Central memory CD4-positive, alpha-beta T cell (primary cell): ENCODE measurements around the gene GSK3A.
"Not testable (repeated sequence)": the region's sequence is repeated elsewhere in the genome, so short reads cannot be mapped to it uniquely, and the experiment has no call there.

Experiments used
- DNase-seq: peaks from one replicate; pipeline ENCODE4 v3.0.0; 2022

The GSK3A gene

DNA sequence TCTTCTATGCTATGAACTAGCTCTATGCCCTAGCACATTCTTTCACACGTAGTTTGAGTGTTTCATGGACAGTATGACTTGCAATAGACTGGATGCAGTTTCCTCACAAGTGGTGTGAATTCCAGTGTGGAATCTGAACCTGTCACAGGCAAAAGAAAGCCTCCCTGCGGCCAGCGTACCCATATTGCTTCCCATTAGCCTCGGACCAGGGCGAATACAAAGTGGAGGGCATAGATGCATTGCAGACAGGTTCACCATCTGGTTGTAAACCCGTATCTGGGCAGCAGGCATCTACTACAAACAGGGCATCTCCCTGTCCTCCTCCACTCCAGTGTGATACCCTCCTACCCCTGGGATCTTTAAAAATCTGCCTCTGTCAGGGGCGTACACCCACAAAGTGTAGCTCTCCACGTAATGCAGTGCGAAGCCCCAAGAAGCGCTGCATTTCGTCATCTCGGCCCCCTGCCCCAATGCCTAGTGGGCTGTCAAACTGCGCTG, 25.3 kb upstream of the GSK3A start:
- no peak for DNase-seq

DNA sequence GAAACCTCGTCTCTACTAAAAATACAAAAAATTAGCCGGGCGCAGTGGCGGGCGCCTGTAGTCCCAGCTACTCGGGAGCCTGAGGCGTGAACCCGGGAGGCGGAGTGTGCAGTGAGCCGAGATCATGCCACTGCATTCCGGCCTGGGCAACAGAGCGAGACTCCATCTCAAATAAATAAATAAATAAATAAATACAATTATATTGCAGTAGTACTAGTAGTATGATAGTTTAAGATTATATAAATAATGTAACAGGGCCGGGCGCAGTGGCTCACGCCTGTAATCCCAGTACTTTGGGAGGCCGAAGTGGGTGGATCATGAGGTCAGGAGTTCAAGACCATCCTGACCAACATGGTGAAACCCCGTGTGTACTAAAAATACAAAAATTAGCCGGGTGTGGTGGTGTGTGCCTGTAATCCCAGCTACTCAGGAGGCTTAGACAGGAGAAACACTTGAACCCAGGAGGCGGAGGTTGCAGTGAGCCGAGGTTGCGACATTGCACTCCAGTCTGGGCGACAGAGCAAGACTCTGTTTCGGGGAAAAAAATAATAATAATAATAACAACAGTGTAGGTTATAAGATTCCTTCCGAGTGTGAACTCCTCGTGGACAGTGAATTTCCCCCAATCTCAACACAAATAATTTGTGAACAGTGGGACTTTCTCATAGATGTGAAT, 24.7 kb upstream of the GSK3A start:
- not testable (repeated sequence) for DNase-seq

DNA sequence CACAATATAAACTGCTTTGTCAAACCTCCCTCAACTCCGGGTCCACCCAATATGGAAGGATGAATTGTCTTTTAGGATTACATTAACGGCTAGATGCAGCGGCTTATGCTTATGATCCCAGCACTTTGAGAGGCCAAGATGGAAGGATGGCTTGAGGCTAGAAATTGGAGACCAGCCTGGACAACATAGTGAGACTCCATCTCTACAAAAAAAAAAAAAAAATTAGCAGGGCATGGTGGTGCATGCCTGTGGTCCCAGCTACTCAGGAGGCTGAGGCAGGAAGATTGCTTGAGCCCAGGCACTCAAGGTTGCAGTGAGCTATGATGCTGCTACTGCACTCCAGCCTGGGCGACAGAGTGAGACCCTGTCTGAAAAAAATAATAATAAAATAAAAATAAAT, 23.7 kb upstream of the GSK3A start:
- not testable (repeated sequence) for DNase-seq

DNA sequence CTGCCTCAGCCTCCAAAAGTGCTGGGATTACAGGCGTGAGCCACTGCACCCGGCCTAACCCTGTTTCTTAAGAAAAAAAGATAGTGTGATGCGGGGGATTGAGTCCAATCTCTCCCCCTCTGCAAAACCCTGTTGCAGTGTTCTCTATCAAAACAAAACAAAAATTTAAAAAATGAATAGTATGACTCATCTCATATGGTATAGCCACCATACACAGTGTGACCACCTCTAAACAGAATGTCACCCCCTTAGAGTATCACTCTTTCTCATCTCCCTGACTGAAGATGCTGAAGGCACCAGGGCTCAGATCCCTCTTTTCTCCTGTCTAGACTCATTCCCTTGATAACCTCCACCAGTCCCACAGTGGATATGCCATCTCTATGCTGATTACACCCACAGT, 19.4 kb upstream of the GSK3A start:
- no peak for DNase-seq

DNA sequence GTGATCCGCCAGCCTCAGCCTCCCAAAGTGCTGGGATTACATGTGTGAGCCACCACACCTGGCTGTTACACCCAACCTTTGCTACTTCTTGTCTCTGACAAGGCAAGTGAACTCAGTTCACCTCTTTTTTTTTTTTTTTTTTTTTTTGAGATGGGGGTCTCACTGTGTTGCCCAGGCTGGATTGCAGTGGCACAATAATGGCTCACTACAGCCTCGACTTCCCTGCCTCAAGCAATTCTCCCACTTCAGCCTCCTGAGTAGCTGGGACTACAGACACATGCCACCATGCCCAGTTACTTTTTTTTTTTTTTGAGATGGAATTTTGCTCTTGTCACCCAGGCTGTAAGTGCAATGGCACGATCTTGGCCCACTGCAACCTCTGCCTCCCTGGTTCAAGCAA, 15.4 kb upstream of the GSK3A start:
- not testable (repeated sequence) for DNase-seq

DNA sequence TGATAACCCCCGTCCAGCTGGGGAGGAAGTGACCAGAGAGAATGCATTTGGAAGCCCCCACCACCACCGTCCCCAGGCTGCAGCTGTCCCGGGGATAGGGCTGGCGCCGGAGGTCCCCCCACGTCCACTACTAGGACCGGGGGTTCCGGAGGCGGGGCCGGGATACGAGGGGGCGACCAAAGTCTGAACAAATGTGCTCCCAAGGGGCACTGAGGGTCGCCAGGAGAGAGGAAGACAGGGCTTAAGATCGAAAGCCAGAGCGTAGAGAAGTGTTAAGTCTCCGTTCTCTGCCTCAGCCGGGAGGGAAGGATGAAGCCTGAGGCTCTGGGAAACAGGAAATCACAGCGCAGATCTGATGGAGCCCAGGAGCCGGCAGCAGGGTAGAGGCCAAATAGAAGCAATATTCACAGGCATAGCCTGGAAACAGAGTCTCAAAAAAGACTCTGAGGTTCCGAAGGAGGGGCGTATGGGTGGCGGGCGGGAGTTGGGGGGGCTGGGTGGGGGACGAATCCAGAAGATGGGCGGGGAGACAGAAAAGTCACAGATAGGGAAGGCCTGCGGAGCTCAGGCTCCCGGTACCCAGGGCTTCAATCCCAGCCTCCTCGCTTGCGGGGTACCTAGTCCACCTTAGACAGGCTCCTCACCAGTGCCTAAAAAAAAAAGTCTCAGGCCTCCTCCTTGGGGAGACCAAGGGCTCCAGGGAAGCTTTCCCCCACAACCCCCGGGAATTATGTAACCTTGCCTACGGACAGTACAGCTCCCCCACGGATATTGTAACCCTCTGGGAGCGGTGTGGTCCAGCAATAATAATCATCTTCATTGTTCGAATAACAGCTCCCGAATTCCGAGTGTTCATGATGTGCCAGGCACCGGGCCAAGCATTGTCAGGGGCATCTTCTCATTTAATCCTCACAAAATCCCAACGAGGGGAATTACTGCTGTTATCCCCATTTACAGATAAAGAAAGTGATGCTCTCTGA, 13.7 kb upstream of the GSK3A start:
- no peak for DNase-seq

DNA sequence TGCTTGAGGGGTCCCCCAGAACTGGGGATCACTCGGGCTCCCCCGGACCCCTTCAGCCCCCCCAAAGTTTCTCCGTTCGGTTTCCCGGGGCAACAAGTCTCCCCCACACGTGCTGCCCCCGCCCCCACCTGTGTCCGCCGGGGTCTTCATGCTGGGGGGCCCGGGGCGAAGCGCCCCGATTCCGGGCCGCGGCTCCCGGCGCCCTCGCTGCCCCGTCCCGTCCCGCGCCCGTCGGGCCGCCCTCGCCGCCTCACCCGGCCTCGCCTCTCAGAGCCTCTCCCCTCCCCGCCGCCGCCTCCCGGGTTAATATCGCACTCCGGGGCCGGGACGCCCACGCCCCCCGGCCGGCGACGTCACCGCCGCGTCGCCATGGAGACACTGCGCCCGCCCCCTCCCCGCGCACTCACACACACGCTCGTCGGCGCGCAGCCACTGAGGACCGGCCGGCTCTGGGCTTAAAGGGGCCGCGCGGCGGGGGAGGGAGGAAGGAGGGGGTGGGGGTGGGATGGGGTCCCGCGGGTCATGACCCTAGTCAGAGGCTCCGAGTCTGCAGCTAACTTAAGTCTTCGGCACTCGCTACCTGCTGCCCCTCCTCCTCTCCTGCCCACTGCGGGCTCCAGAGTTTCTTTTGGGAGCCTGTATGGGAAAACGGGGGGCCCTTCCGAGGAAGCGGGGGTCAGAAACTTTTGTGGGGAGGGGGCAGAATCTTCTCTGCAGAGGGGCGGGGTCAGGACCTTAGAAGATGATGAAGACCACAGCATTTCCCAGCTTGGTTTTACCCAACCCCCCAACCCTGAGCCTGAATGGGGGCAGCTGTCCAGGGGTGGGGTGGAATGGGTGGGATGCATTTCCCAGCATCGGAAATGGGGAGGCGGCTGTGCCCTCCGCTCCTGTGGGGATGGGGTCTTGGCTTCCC, 12.7 kb upstream of the GSK3A start, which contains the start of gene ERF:
TSS of gene ERF (minus strand) at position 279 of the 916 bp plus-strand sequence. CDS start at position 150, 129 bp downstream.
- DNase-seq = peak; percentile 93

DNA sequence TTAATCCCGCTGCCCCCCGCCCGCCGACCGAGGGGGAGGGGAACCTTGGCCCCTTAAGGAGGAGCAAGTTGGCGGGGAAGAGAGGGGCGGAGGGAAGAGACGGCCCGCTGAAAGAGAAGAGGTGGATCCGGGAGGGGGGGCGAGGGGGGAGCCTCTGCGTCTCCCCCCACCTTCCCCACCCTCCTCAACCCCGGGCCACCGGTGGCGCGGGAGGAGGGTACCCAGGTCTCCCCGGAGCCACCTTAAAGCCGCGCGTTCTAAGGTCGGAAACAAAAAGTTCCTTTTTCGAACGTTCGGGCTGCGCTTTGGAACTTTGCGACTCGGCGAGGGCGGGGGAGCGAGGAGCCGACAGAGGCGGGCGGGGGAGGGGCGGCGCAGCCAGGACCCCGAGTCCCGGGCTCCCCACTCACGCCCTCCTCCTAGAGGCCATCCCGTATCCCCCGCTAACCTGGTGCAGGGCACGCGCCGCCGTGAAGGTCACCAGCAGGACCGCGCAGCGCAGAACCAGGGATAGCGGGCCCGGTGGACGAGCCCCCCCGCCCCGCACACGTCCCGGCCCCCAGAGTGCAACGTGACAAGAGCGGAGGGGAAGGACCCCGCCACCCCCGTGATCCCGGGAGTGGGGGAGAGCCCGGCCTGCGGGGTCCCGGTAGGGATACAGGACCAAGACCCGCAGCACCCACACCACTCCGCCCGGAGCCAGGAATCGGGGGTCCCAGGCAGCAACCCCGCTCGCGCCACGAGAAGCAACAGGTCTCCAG, 11.9 kb upstream of the GSK3A start:
- DNase-seq = peak; percentile 79

DNA sequence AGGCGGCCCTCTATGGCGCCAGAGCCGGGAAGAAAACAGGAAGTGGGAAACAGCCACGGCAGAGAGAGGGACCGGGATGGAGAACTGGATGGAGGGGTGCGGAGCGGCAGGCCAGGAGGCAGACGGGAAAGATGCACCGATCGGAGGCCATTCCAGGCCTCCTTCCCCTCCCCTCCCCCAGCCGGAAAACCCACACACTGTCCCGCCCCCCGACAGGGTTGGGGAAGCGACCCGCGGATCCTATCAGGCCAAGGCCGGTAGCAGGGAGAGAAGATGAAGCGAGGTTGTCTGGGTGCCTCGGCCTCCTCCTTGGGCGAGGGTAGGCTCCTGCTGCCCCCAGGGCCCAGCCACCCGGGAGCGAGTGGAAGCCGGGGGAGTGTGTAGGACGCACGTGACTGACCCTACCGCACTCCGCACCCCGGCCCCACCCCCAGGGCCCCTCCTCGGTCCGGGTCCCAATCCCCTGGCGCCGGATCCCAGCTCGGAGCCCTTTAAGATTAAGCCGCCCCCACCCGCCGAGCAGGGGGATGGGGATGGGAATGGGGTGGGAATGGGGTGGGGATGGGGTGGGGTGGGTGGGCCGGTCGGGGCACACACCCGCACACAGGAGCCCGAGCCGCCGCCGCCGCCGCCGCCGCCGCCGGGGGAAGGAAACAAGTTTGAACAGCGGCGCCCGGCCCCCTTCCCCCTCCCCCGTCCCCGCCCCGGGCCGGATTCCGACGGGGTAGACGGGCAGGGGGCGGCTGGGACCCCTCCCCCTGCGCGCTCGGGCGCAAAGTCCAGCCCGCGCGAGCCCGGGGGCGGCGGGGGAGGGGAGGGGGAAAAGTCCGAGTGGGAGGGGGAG, 11.1 kb upstream of the GSK3A start:
- DNase-seq = peak; percentile 60

DNA sequence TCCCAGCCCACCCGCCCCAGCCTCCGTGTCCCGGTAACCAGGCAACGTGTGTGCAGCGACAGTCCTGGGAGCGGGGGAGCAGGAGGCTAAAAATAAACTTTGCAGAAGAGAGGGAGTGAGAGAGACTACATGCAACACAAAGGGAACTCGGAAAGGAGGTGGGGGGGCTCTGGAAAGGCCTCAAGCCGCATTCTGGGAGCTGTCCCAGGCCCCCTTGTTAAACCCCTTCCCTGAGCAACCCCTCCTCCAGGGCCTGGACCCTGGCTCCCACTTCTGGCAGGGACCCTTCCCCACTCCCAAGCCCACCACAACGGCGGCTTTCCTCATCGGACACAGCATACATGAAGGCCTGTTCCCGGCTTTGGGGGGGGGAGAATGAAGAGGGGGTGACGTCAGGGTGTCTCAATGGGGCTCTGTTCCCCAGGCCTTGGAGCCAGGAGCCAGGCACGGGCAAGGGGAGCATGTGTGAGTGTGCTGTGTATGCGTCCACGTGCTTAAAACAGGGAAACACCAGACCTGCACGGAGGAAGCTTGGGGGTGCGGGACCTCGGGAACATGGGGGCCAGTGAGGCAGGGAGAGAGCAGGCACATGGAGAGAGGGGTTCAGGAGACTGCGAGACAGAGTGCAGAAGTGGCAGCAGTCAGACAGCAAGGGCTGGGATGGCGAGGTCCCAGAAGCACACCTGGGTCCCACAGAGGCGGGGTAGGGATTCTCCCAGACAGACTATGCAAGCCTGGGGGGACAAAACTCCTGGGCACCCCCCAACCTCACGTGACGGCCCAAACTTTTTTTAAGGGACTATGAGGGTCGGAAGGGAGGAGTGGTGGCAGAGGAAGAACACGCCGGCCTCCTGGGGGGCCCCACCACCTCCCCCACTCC, 10.2 kb upstream of the GSK3A start:
- no peak for DNase-seq

DNA sequence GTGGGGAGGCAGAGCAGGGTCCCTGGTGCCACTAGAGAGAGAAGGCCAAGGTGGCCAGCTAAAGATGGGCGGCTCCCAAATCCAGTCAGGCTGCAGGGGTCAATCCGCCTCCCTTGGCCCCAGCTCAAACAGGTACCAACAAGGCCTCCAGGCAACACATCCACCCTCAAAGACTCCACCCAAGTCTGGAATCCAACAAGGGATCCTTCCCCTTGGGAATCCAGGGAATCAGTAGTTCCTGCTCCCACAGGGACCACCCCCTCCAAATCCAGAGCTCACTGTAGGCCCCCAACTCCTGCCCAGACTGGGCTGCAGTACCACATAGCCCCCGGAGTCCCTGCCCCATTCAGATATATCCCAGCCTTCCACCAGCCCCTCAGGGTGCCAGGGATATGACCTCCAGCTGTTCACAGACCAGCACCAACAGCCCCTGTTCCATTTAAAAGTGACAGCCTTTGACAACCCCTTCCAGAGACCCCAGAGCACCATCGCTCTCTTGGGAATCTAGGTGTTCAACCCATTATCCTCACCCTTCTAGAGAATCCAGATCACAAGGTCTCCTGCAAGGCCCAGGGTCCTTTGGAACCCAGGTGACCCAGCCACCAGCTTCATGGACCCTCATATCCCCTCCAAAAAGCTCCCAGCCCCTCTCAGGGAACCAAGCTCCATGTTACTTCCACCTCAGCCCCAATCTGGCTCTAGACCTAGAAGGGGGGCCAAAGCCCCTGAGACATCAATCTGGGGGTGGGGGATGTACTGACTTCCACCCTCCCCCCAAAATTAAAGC, 9.4 kb upstream of the GSK3A start:
- DNase-seq = no peak

DNA sequence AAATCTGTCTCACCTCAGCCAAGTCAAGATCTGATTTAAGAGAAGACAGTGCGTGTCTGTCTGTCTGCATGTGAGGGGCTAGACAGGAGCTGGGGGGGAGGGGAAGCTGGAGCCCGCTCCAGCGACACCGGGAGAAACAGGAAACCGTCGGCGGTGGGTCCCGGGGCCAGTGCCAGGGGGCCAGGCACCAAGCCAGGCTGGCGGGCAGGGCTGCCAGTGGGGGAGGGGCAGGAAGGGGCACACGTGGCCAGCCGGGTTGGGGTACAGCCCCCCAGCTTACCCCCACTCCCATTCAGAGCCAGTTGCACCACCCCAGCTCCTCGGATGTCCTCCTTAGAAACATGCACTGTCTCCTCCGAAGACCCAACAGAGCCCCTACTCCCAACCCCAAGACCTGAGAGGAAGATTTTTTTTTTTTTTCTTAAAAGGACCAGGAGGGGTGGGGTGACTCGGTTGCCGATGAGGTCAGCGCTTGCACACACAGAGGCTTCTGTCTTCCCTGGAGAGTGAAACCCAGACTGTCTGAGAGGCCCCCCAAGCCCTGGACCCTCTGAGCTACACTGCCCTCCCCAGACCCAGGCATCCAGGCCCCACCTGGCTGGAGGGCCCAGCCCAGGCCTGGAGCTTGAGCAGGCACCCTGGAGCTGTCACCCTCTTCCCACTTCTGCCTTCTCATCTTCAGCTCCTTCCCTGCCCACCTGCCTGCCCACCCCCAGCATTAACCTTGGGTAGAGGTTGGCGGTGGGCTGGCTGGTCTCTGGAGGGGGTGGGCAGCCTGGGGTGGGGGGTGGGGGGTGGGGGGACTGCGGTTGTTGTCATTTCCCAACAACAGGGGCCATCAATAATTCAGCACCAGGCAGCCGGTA, 8.5 kb upstream of the GSK3A start:
- DNase-seq = no peak

DNA sequence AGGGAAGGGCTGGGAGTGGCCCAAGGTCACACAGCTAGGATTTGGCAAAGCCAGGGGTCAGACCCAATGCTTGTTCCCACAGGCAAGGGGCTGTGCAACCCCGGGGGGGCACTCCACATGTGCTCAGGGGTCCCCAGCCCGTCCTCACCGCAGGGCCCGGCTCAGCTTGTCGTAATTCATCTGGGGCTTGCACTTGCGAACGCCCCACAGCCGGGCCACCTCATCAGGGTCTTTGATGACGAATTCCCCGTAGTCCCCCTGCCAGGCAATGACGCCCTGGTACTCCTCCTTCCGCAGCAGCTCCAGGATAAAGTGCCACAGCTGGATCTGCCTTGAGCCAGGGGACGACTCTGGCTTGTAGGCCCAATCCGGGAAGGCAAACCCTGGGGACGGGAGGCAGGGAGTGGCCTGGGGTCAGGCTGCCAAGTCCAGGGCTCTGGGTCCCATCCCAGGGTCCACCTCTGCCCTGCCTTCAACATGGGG, 7.8 kb upstream of the GSK3A start:
- no peak for DNase-seq

DNA sequence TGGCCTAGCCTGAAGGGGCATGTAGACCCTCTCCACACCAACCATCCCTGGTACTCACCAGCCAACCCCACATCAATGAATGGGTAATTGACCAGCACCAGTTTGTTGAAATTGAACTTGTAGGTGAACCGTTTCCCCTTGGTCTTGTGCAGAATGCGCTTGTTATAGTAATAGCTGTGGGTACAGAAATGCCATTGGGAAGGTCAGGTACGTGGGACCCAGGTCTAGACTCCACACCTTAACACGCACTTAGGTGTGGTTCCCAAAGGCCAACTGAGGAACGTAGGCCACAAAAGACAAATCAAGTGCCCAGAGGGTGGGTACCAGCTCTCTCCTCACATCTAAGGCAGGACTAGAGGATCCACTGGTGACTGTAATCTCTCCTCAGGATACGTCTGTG, 7.4 kb upstream of the GSK3A start:
- DNase-seq = no peak

DNA sequence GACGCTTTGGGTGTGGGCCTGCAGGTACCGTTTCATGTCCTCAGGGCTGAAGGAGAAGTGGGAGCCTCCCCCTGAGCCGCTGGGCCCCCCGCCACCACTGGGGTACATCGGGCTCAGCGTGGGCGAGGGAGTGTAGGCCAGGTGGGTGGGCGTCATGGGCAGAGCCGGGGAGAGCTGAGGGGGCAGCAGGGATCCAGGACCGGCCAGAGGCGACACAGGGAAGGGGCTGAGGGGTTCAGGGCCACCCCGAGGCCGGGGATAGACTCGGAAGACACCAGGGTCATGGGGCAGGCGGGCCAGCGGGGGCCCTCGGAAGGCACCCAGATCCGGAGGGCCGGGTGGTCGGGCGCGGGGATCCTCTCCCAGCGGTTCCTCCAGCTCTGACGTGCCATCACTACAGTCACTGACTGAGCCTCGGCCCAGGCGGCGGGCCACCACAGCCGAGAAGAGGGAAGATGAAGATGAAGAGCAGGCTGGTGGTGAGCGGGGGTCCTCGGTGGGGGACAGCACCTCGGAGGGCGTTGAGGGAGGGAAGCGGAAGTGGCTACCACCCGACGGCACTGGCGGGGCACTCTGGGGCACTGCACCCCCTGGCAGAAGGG, 6.8 kb upstream of the GSK3A start:
- DNase-seq = no peak

DNA sequence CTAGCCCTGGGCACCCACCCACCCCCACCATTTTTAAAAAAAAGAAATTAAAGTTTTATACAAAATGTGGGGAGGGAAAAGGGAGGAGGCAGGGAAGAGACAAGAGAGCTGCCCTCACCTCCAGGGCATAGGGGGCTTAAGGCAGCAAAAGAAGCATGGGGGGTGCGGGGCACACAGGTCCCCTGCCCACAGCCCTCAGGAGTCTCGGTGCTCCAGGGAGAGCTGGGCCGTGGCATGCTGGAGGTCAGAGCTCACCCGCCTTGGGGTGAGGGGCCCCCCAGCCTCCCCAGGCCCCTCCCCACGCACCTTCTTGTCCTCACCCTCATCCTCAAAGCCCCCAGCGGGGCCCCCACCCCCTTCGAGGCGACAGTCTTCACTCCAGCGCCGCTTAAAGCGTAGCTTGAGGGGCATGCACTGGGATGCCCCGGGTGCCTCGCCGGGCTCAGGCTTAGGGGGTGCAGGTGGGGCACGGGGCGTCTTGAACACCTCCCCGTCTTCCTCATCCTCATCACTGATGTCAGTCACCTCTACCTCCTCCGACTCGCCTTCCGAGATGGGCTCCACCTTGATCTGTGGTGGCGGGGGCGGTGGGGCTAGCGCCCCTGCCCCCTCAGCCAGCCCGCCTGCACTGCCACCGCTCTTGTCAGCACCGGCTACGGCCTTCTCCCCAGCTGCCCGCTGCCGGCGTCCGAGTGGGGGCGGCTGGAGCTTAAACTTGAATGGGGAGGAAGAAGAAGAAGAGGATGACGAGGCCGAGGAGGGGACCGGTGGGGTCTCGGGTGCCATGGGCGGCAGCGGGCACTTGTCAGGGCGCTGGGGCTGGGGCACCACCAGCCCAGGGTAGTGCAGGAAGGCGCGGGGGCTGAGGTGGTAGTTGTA, 6.1 kb upstream of the GSK3A start:
- DNase-seq = no peak
